Measurements from ENCODE around the gene LPP. TPM values are rescaled to one million over a fixed set of nuclear protein-coding genes. Genes with fewer than 3 reads are reported as not detected.

LPP gene
- total RNA-seq, 1 donor from 2014 or later: 1,791 TPM

GRCh38 chr3:188867691-188868265 lies 713.8 kb downstream of the LPP start:
- H3K4me3 ChIP-seq: no peak overlapping the region
- intact Hi-C loops (cut with DNase I): no loop called here
- TF ChIP-seq CTCF (IDR thresholded peaks at IDR 0.05): no peak
- H3K36me3 ChIP-seq: peaks cover 15 to 30% of the 10 kb centered on the region in 2 donors
- no peak for DNase-seq (ENCODE audit: low spot score in 2 of 2)
- no peaks in the 10 kb centered on the region for H3K9me3 ChIP-seq
- H3K4me1 ChIP-seq: peaks cover 0 to 8% of the 10 kb centered on the region in 2 donors
- H3K27ac ChIP-seq: no peak overlapping the region
- H3K27me3 ChIP-seq: no peaks in the 10 kb centered on the region

- no peak for DNase-seq (ENCODE audit: low spot score in 2 of 2)
- intact Hi-C loops (cut with DNase I): no loop called here
- Histone ChIP-seq H3K27ac (no peak overlapping the region), H3K4me3 (no peak overlapping the region), H3K27me3 (no peaks in the 10 kb centered on the region), H3K36me3 (peaks cover 24 to 40% of the 10 kb centered on the region in 2 donors), H3K4me1 (peaks cover 0 to 8% of the 10 kb centered on the region in 2 donors), H3K9me3 (no peaks in the 10 kb centered on the region)
- TF ChIP-seq CTCF (IDR thresholded peaks at IDR 0.05): no peak
Observed at GRCh38 chr3:188868803-188869202, 714.8 kb downstream of the LPP start.

GRCh38 chr3:188869628-188870027 lies 715.7 kb downstream of the LPP start:
- H3K4me3 ChIP-seq: no peak overlapping the region

GRCh38 chr3:188870431-188870830 lies 716.5 kb downstream of the LPP start:
- no peak for TF ChIP-seq CTCF (IDR thresholded peaks at IDR 0.05)
- Histone ChIP-seq H3K36me3 (peaks cover 40 to 56% of the 10 kb centered on the region in 2 donors), H3K27ac (no peak overlapping the region), H3K4me1 (peaks cover 0 to 5% of the 10 kb centered on the region in 2 donors), H3K4me3 (no peak overlapping the region), H3K9me3 (no peaks in the 10 kb centered on the region), H3K27me3 (no peaks in the 10 kb centered on the region)
- intact Hi-C loops (cut with DNase I): no loop called here
- DNase-seq (ENCODE audit: low spot score in 2 of 2): no peak

More at GRCh38 chr3:188869628-188870027, 715.7 kb downstream of the LPP start:
- Histone ChIP-seq H3K36me3 (peaks cover 32 to 48% of the 10 kb centered on the region in 2 donors), H3K27me3 (no peaks in the 10 kb centered on the region), H3K27ac (no peak overlapping the region), H3K4me1 (peaks cover 0 to 5% of the 10 kb centered on the region in 2 donors), H3K9me3 (no peaks in the 10 kb centered on the region)
- no peak for TF ChIP-seq CTCF (IDR thresholded peaks at IDR 0.05)
- intact Hi-C loops (cut with DNase I): no loop called here
- DNase-seq (ENCODE audit: low spot score in 2 of 2): no peak

GRCh38 chr3:188874576-188874975 lies 720.6 kb downstream of the LPP start:
- H3K27ac ChIP-seq: no peak overlapping the region
- DNase-seq (ENCODE audit: low spot score in 2 of 2): no peak
- no peaks in the 10 kb centered on the region for H3K4me1 ChIP-seq
- no peaks in the 10 kb centered on the region for H3K9me3 ChIP-seq
- no peak overlapping the region for H3K4me3 ChIP-seq
- intact Hi-C loops (cut with DNase I): no loop called here
- H3K36me3 ChIP-seq: peaks cover 38 to 58% of the 10 kb centered on the region in 2 donors
- no peak for TF ChIP-seq CTCF (IDR thresholded peaks at IDR 0.05)
- no peaks in the 10 kb centered on the region for H3K27me3 ChIP-seq

GRCh38 chr3:188875413-188875812 lies 721.5 kb downstream of the LPP start:
- TF ChIP-seq CTCF (IDR thresholded peaks at IDR 0.05): no peak
- H3K9me3 ChIP-seq: no peaks in the 10 kb centered on the region
- H3K27me3 ChIP-seq: no peaks in the 10 kb centered on the region
- no peak overlapping the region for H3K27ac ChIP-seq
- no peak for DNase-seq (ENCODE audit: low spot score in 2 of 2)
- H3K36me3 ChIP-seq: peaks cover 38 to 64% of the 10 kb centered on the region in 2 donors
- no peak overlapping the region for H3K4me3 ChIP-seq
- no peaks in the 10 kb centered on the region for H3K4me1 ChIP-seq
- intact Hi-C loops (cut with DNase I): no loop called here
